Fibroblast of lung (primary cell): ENCODE results near the gene TEX19. TPM values are rescaled to one million over a fixed set of nuclear protein-coding genes. Genes with fewer than 3 reads are reported as not detected.

Source experiments
- DNase-seq, 2 donors: peaks; one replicate each; pipeline versions ENCODE4 v3.0.0 to v3.0.0-alpha.2; 2010; ENCODE audit warnings: low read depth in 2 of 2
- H2AFZ ChIP-seq: 2 replicates; pipeline ENCODE4 v1.5.1; 2012; ENCODE audit warnings: low read length, control low read depth, inconsistent platforms
- H3K27ac ChIP-seq: 2 replicates; pipeline ENCODE4 v1.5.1; 2011; ENCODE audit warnings: low read length, control low read depth; ENCODE audit not compliant: insufficient read depth
- H3K27me3 ChIP-seq: 2 replicates; pipeline ENCODE4 v1.5.1; 2011; ENCODE audit warnings: mild to moderate bottlenecking, low read length; ENCODE audit not compliant: control insufficient read depth, insufficient read depth
- H3K36me3 ChIP-seq: 2 replicates; pipeline ENCODE4 v1.5.1; 2011; ENCODE audit warnings: low read length; ENCODE audit not compliant: control insufficient read depth, insufficient read depth
- H3K4me1 ChIP-seq: 2 replicates; pipeline ENCODE4 v1.5.1; 2011; ENCODE audit warnings: low read length; ENCODE audit not compliant: control insufficient read depth, insufficient read depth; ENCODE audit errors: extremely low read depth
- H3K4me2 ChIP-seq: 2 replicates; pipeline ENCODE4 v1.5.1; 2011; ENCODE audit warnings: low read length, control low read depth; ENCODE audit not compliant: insufficient read depth; ENCODE audit errors: extremely low read depth
- H3K4me3 ChIP-seq, 4 experiments: fragments of 200-600 bp in 1 of 4; sonication (generic) in 1 of 4; replicated peaks in 1 of 4; 2 replicates each; pipeline ENCODE4 v1.5.1; 2011 to 2016; ENCODE audit warnings: low read length in 4 of 4, low read depth in 3 of 4, mild to moderate bottlenecking in 3 of 4, control low read depth in 2 of 4, inconsistent platforms in 1 of 4, mixed read lengths in 1 of 4; ENCODE audit not compliant: insufficient read depth in 1 of 4; ENCODE audit errors: control extremely low read depth in 1 of 4
- H3K79me2 ChIP-seq: 2 replicates; pipeline ENCODE4 v1.5.1; 2012; ENCODE audit warnings: mild to moderate bottlenecking, low read length, inconsistent platforms; ENCODE audit not compliant: control insufficient read depth, insufficient read depth
- H3K9ac ChIP-seq: 2 replicates; pipeline ENCODE4 v1.5.1; 2011; ENCODE audit warnings: mild to moderate bottlenecking, low read length, control low read depth; ENCODE audit not compliant: insufficient read depth
- H3K9me3 ChIP-seq: 2 replicates; pipeline ENCODE4 v1.5.1; 2012; ENCODE audit warnings: low read depth, low read length; ENCODE audit not compliant: control insufficient read depth, insufficient read depth
- H4K20me1 ChIP-seq: 2 replicates; pipeline ENCODE4 v1.5.1; 2011; ENCODE audit warnings: low read length; ENCODE audit not compliant: control insufficient read depth, insufficient read depth; ENCODE audit errors: extremely low read depth
- CTCF ChIP-seq, 2 donors: IDR thresholded peaks in 1 of 2; conservative IDR thresholded peaks in 1 of 2; 1 replicate in 1 of 2; 2 replicates in 1 of 2; pipeline ENCODE4 v1.5.1; 2011 to 2012; ENCODE audit warnings: low read length in 2 of 2, control low read depth in 1 of 2, inconsistent platforms in 1 of 2, low read depth in 1 of 2, mild to moderate bottlenecking in 1 of 2
- EZH2 ChIP-seq: IDR thresholded peaks from 2 replicates; pipeline ENCODE4 v1.5.1; 2012; ENCODE audit warnings: low read length, control low read depth, mild to moderate bottlenecking; ENCODE audit errors: missing control alignments
- polyA plus RNA-seq, 2 donors: library from polyadenylated mRNA; depleted of rRNA in 1 of 2; stranded (reverse) in 1 of 2; unstranded in 1 of 2; fragments of >200 nt; gene quantifications; 2 replicates each; pipeline ENCODE4 v1.2.1, GENCODE V29; 2011 to 2012; ENCODE audit warnings: missing spikeins in 1 of 2
- total RNA-seq: library from RNA; depleted of rRNA; stranded (reverse); fragments of >200 nt; gene quantifications from 2 replicates; pipeline ENCODE4 v1.2.1, GENCODE V29; 2014

The TEX19 gene
- total and polyA plus RNA-seq, 2 donors (not counting 1 experiment from before 2014, with no cell fraction given): 0.05 to 0.17 TPM

- Histone ChIP-seq H3K4me2 (no peak overlapping the region), H3K9me3 (no peaks in the 10 kb centered on the region), H3K4me1 (peaks cover 7% of the 10 kb centered on the region), H3K9ac (no peak overlapping the region), H2AFZ (no peak overlapping the region), H3K27ac (no peak overlapping the region), H3K4me3 (no peak overlapping the region), H3K36me3 (no peaks in the 10 kb centered on the region), H4K20me1 (no peaks in the 10 kb centered on the region), H3K27me3 (peaks cover 6% of the 10 kb centered on the region), H3K79me2 (no peaks in the 10 kb centered on the region)
- TF ChIP-seq EZH2 (no peak), CTCF (conservative IDR thresholded peaks at IDR 0.05 in 1 of 2, IDR thresholded peaks at IDR 0.05 in 1 of 2; ENCODE audit: low read depth in 1 of 2, low read length in 2 of 2) (no peak)
- no peak for DNase-seq
Measured at GRCh38 chr17:82392209-82392920, 33.3 kb downstream of the TEX19 start.

- Histone ChIP-seq H3K27ac (no peak overlapping the region), H3K79me2 (no peaks in the 10 kb centered on the region), H3K4me1 (peaks cover 11% of the 10 kb centered on the region), H3K27me3 (peaks cover 1% of the 10 kb centered on the region), H3K9ac (no peak overlapping the region), H3K4me3 (no peak overlapping the region), H3K36me3 (no peaks in the 10 kb centered on the region), H2AFZ (no peak overlapping the region), H4K20me1 (no peaks in the 10 kb centered on the region), H3K4me2 (no peak overlapping the region), H3K9me3 (no peaks in the 10 kb centered on the region)
- DNase-seq: no peak
- no peak for TF ChIP-seq CTCF (conservative IDR thresholded peaks at IDR 0.05 in 1 of 2, IDR thresholded peaks at IDR 0.05 in 1 of 2; ENCODE audit: low read depth in 1 of 2, low read length in 2 of 2)
- no peak for TF ChIP-seq EZH2
Measured at GRCh38 chr17:82392941-82393340, 33.9 kb downstream of the TEX19 start.

GRCh38 chr17:82394278-82394677 is 35.2 kb downstream of the TEX19 start:
- Histone ChIP-seq H3K79me2 (no peaks in the 10 kb centered on the region), H4K20me1 (no peaks in the 10 kb centered on the region), H3K4me1 (peaks cover 14% of the 10 kb centered on the region), H2AFZ (no peak overlapping the region), H3K4me2 (no peak overlapping the region), H3K4me3 (no peak overlapping the region), H3K27ac (no peak overlapping the region), H3K9ac (no peak overlapping the region), H3K36me3 (no peaks in the 10 kb centered on the region), H3K27me3 (no peaks in the 10 kb centered on the region), H3K9me3 (no peaks in the 10 kb centered on the region)
- no peak for DNase-seq
- TF ChIP-seq CTCF (conservative IDR thresholded peaks at IDR 0.05 in 1 of 2, IDR thresholded peaks at IDR 0.05 in 1 of 2; ENCODE audit: low read depth in 1 of 2, low read length in 2 of 2): no peak
- no peak for TF ChIP-seq EZH2
